Activated CD4-positive, alpha-beta T cell treated with anti-CD3 and anti-CD28 coated beads, Interleukin-2, amount 10 ng/mL, durations not matched to agents 24 days and 14 days (primary cell): ENCODE results near the gene FGF11. TPM values are rescaled to one million over a fixed set of nuclear protein-coding genes. Genes with fewer than 3 reads are reported as not detected.

ENCODE experiments used
- DNase-seq: peaks from one replicate; pipeline ENCODE4 v3.0.0; 2022
- H3K27ac Mint-ChIP-seq: one replicate; pipeline ENCODE4 v1.8.0; 2022; ENCODE audit warnings: mild to moderate bottlenecking, mixed read lengths
- H3K27me3 Mint-ChIP-seq: one replicate; pipeline ENCODE4 v1.8.0; 2022; ENCODE audit warnings: mixed read lengths
- H3K36me3 Mint-ChIP-seq: one replicate; pipeline ENCODE4 v1.8.0; 2022; ENCODE audit warnings: low read depth, mild to moderate bottlenecking, mixed read lengths
- H3K4me1 Mint-ChIP-seq: one replicate; pipeline ENCODE4 v1.8.0; 2021; ENCODE audit warnings: mixed read lengths
- H3K4me3 Mint-ChIP-seq: one replicate; pipeline ENCODE4 v1.8.0; 2022; ENCODE audit warnings: mild to moderate bottlenecking, moderate library complexity, mixed read lengths
- H3K9me3 Mint-ChIP-seq: one replicate; pipeline ENCODE4 v1.8.0; 2021; ENCODE audit warnings: mixed read lengths
- intact Hi-C: fragments of 100-400 bp; cut with micrococcal nuclease; formaldehyde crosslinking; loops from one replicate; pipeline ENCODE4 v1.15.1; 2023
- total RNA-seq: library from RNA; stranded (reverse); gene quantifications from 2 replicates; pipeline ENCODE4 v1.2.3, GENCODE V29; 2022

Gene FGF11
- total RNA-seq, 1 donor from 2014 or later: 9.5 TPM

- H3K4me1 Mint-ChIP-seq: peaks cover 49% of the 10 kb centered on the region
- no peak overlapping the region for H3K27ac Mint-ChIP-seq
- H3K27me3 Mint-ChIP-seq: no peaks in the 10 kb centered on the region
- H3K36me3 Mint-ChIP-seq: peaks cover 56% of the 10 kb centered on the region
- H3K4me3 Mint-ChIP-seq: no peak overlapping the region
- intact Hi-C loops: no loop called here
- H3K9me3 Mint-ChIP-seq: no peaks in the 10 kb centered on the region
- no peak for DNase-seq
Observed at GRCh38 chr17:7491583-7491982, 52.3 kb downstream of the FGF11 start.

GRCh38 chr17:7493941-7494340, 54.6 kb downstream of the FGF11 start:
- no peak for DNase-seq
- Mint-ChIP-seq H3K36me3 (peaks cover 63% of the 10 kb centered on the region), H3K27me3 (no peaks in the 10 kb centered on the region), H3K4me1 (peaks cover 36% of the 10 kb centered on the region), H3K9me3 (no peaks in the 10 kb centered on the region), H3K27ac (no peak overlapping the region), H3K4me3 (no peak overlapping the region)
- intact Hi-C loops: no loop called here

Other genes starting within 250 kb of the FGF11 start
- 12.4 and 14.0 TPM in 2 replicates for gene DLG4, start 219.7 kb upstream of the FGF11 start, total RNA-seq
- gene ACADVL, start 219.6 kb upstream of the FGF11 start, total RNA-seq: 244 and 267 TPM in 2 replicates
- gene DVL2, start 205.0 kb upstream of the FGF11 start, total RNA-seq: 71.1 and 77.7 TPM in 2 replicates
- 46.2 and 51.7 TPM in 2 replicates for gene PHF23, start 200.1 kb upstream of the FGF11 start, total RNA-seq
- 124 and 126 TPM in 2 replicates for gene GABARAP, start 197.1 kb upstream of the FGF11 start, total RNA-seq
- 188 and 190 TPM in 2 replicates for gene CTDNEP1, start 187.8 kb upstream of the FGF11 start, total RNA-seq
- 74.3 and 76.8 TPM in 2 replicates for gene ELP5, start 187.3 kb upstream of the FGF11 start, total RNA-seq
- gene CLDN7, start 177.0 kb upstream of the FGF11 start, total RNA-seq: 0.31 and 0.40 TPM in 2 replicates
- gene SLC2A4, start 157.8 kb upstream of the FGF11 start, total RNA-seq: 0.17 and 0.37 TPM in 2 replicates
- gene YBX2, start 144.9 kb upstream of the FGF11 start, total RNA-seq: 0.21 and 0.33 TPM in 2 replicates
- gene EIF5A, start 131.9 kb upstream of the FGF11 start, total RNA-seq: 1,303 and 1,327 TPM in 2 replicates
- 51.5 and 56.2 TPM in 2 replicates for gene GPS2, start 124.2 kb upstream of the FGF11 start, total RNA-seq
- gene NEURL4, start 110.2 kb upstream of the FGF11 start, total RNA-seq: 59.3 and 59.6 TPM in 2 replicates
- gene ACAP1, start 103.0 kb upstream of the FGF11 start, total RNA-seq: 262 and 275 TPM in 2 replicates
- 7.0 and 7.6 TPM in 2 replicates for gene KCTD11, start 87.3 kb upstream of the FGF11 start, total RNA-seq
- gene TMEM95, start 84.4 kb upstream of the FGF11 start, total RNA-seq: not detected in 2 replicates
- gene TNK1, start 58.4 kb upstream of the FGF11 start, total RNA-seq: 5.3 and 5.5 TPM in 2 replicates
- 75.5 and 79.8 TPM in 2 replicates for gene PLSCR3, start 45.0 kb upstream of the FGF11 start, total RNA-seq
- 47.4 and 59.3 TPM in 2 replicates for gene TMEM256, start 35.4 kb upstream of the FGF11 start, total RNA-seq
- gene NLGN2, start 31.7 kb upstream of the FGF11 start, total RNA-seq: 2.9 and 3.0 TPM in 2 replicates
- gene SPEM1, start 19.2 kb upstream of the FGF11 start, total RNA-seq: not detected in 2 replicates
- gene SPEM2, start 13.9 kb upstream of the FGF11 start, total RNA-seq: not detected in 2 replicates
- not detected in 2 replicates for gene SPEM3, start 10.7 kb upstream of the FGF11 start, total RNA-seq
- 12.8 and 12.9 TPM in 2 replicates for gene TMEM102, start 4.1 kb upstream of the FGF11 start, total RNA-seq
- 6.1 and 7.2 TPM in 2 replicates for gene CHRNB1, start 5.5 kb downstream of the FGF11 start, total RNA-seq
- 16.0 and 16.1 TPM in 2 replicates for gene ZBTB4, start 40.1 kb downstream of the FGF11 start, total RNA-seq
- gene SLC35G6, start 41.9 kb downstream of the FGF11 start, total RNA-seq: not detected in 2 replicates
- 226 and 230 TPM in 2 replicates for gene POLR2A, start 44.9 kb downstream of the FGF11 start, total RNA-seq
- 21.5 and 21.8 TPM in 2 replicates for gene TNFSF12, start 109.5 kb downstream of the FGF11 start, total RNA-seq
- gene TNFSF13, start 119.2 kb downstream of the FGF11 start, total RNA-seq: 2.4 and 3.5 TPM in 2 replicates
- 89.7 and 93.0 TPM in 2 replicates for gene SENP3, start 122.4 kb downstream of the FGF11 start, total RNA-seq
- gene CD68, start 140.1 kb downstream of the FGF11 start, total RNA-seq: 3.2 and 3.5 TPM in 2 replicates
- gene MPDU1, start 144.3 kb downstream of the FGF11 start, total RNA-seq: 92.5 and 104 TPM in 2 replicates
- gene SOX15, start 150.6 kb downstream of the FGF11 start, total RNA-seq: 0.43 TPM in 1 of 2 replicates, not detected in the other
- gene FXR2, start 175.4 kb downstream of the FGF11 start, total RNA-seq: 62.6 and 64.4 TPM in 2 replicates
- 16.5 and 17.7 TPM in 2 replicates for gene SAT2, start 188.3 kb downstream of the FGF11 start, total RNA-seq
- gene SHBG, start 190.6 kb downstream of the FGF11 start, total RNA-seq: not detected in 2 replicates
- gene ATP1B2, start 211.4 kb downstream of the FGF11 start, total RNA-seq: 0.14 and 0.37 TPM in 2 replicates
- gene TP53, start 248.0 kb downstream of the FGF11 start, total RNA-seq: 177 and 178 TPM in 2 replicates
- gene WRAP53, start 249.0 kb downstream of the FGF11 start, total RNA-seq: 33.8 and 35.0 TPM in 2 replicates